Esophagus muscularis mucosa (tissue), 3 donors: Measurements from ENCODE around the gene PVR.

ENCODE experiments used
- POLR2AphosphoS5 ChIP-seq, 2 donors: sonication (generic); formaldehyde crosslinking; IDR thresholded peaks; one replicate each; pipeline ENCODE4 v1.6.1; 2017; ENCODE audit warnings: antibody characterized with exemption in 2 of 2
- TF ChIP-seq, protein P1 (sequence below), 3 experiments: fragments of 200-600 bp in 2 of 3; fragments of 450-650 bp in 1 of 3; sonication (generic) in 2 of 3; IDR thresholded peaks; one replicate each; pipeline ENCODE4 v1.5.1; 2017 to 2019; ENCODE audit warnings: antibody characterized with exemption in 3 of 3, mild to moderate bottlenecking in 2 of 3, moderate library complexity in 1 of 3

DNA sequence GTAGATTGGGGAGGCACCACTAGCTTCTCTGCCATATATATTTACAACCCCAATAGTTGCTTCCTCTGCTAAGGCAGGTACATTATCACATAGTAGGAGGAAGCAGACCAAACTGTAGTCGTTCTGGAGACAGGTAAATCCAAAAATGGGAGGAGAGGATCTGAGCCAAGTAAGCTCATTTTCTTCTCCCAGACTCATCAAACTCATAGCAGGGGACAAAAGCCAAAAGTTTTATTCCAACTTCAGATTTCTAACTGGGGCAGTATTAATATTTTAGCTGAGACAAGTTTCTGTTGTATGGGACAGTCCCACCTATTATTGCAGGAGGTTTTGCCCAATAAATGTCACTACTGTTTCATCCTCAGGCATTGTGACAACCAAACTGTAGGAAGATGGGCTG is 38.2 kb upstream of the PVR start:
- no peak for TF ChIP-seq POLR2AphosphoS5 (IDR thresholded peaks at IDR 0.05)
- TF ChIP-seq, protein P1, sequence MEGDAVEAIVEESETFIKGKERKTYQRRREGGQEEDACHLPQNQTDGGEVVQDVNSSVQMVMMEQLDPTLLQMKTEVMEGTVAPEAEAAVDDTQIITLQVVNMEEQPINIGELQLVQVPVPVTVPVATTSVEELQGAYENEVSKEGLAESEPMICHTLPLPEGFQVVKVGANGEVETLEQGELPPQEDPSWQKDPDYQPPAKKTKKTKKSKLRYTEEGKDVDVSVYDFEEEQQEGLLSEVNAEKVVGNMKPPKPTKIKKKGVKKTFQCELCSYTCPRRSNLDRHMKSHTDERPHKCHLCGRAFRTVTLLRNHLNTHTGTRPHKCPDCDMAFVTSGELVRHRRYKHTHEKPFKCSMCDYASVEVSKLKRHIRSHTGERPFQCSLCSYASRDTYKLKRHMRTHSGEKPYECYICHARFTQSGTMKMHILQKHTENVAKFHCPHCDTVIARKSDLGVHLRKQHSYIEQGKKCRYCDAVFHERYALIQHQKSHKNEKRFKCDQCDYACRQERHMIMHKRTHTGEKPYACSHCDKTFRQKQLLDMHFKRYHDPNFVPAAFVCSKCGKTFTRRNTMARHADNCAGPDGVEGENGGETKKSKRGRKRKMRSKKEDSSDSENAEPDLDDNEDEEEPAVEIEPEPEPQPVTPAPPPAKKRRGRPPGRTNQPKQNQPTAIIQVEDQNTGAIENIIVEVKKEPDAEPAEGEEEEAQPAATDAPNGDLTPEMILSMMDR (IDR thresholded peaks at IDR 0.05) = no peak
